Measurements from ENCODE around the gene PKN2. TPM values are rescaled to one million over a fixed set of nuclear protein-coding genes. Genes with fewer than 3 reads are reported as not detected.

Gene PKN2
- total RNA-seq, 1 experiment from 2014 or later = 74.1 TPM

DNA sequence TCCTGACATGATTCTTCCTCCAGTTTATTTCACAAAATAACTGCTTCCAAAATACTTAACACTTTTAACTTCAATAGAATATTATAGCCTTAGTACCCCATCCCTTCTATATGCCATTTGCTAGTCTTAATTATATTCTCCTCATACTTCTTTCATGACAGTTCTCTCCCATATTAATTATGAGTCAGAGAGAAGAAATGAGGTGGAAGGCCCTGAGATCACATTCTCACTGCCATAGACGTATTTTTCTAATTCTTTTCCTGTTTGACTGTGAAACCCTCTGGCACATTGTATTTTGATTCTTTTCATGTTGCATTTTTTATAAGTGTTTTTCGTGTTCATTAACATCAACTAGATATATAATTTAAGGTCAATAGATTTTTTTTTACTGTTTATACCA is 118.9 kb downstream of the PKN2 start:
- peaks cover 20% of the 10 kb centered on the region; the same call in 1 of the 2 replicates for H3K36me3 ChIP-seq (ENCODE audit: control insufficient read depth, insufficient read depth, low read length)
- no peak for DNase-seq (ENCODE audit: low read depth, low spot score)
- intact Hi-C loops (cut with micrococcal nuclease; ENCODE audit: unreplicated experiment) (loop anchor here (5.0 to 10.0 kb wide), 2 partner anchors 72 to 621 kb away; no protein-coding TSS in a partner anchor), in situ Hi-C loops (cut with HindIII; ENCODE audit: low pct_unique_long_range_greater_than_20kb, low sequenced_read_pairs) (no loop called here)
- no peaks in the 10 kb centered on the region for H3K9me3 ChIP-seq (ENCODE audit: control insufficient read depth, insufficient read depth, low read depth, low read length)
- TF ChIP-seq CTCF (IDR thresholded peaks at IDR 0.05) (no peak), REST (IDR thresholded peaks at IDR 0.05; ENCODE audit: insufficient read depth in 1 of 2, low read depth in 2 of 2, low read length in 1 of 2) (no peak)
- no peak overlapping the region for H3K4me3 ChIP-seq (ENCODE audit: low read depth in 2 of 2, low read length in 2 of 2)
- H3K27me3 ChIP-seq (ENCODE audit: control insufficient read depth, insufficient read depth, low read length) = no peaks in the 10 kb centered on the region
- no TSS peak for BruUV-seq (replicated peaks)
- no peaks in the 10 kb centered on the region for H3K4me1 ChIP-seq (ENCODE audit: control insufficient read depth, insufficient read depth, low read length)
- CTCF ChIA-PET = no interaction called here
- H3K27ac ChIP-seq (ENCODE audit: low read length) = no peak overlapping the region
- POLR2A ChIA-PET = no interaction called here
- no peak for ATAC-seq

GRCh38 chr1:88803444-88803843 is 119.4 kb downstream of the PKN2 start:
- ATAC-seq (no peak), DNase-seq (ENCODE audit: low read depth, low spot score) (no peak)
- POLR2A ChIA-PET = no interaction called here
- CTCF ChIA-PET = no interaction called here
- no TSS peak for BruUV-seq (replicated peaks)
- no peaks in the 10 kb centered on the region for H3K4me1 ChIP-seq (ENCODE audit: control insufficient read depth, insufficient read depth, low read length)
- no peaks in the 10 kb centered on the region for H3K27me3 ChIP-seq (ENCODE audit: control insufficient read depth, insufficient read depth, low read length)
- no peaks in the 10 kb centered on the region for H3K9me3 ChIP-seq (ENCODE audit: control insufficient read depth, insufficient read depth, low read depth, low read length)
- H3K4me3 ChIP-seq (ENCODE audit: low read depth in 2 of 2, low read length in 2 of 2) = no peak overlapping the region
- intact Hi-C loops (cut with micrococcal nuclease; ENCODE audit: unreplicated experiment) = loop anchor here (5.0 to 10.0 kb wide), 2 partner anchors 71 to 621 kb away; no protein-coding TSS in a partner anchor
- no peak overlapping the region for H3K27ac ChIP-seq (ENCODE audit: low read length)
- TF ChIP-seq REST (IDR thresholded peaks at IDR 0.05; ENCODE audit: insufficient read depth in 1 of 2, low read depth in 2 of 2, low read length in 1 of 2) = no peak
- TF ChIP-seq SIN3A (IDR thresholded peaks at IDR 0.05; ENCODE audit: borderline replicate concordance, insufficient read depth, low read depth, low read length) = no peak
- peaks cover 20% of the 10 kb centered on the region; the same call in 1 of the 2 replicates for H3K36me3 ChIP-seq (ENCODE audit: control insufficient read depth, insufficient read depth, low read length)
- in situ Hi-C loops (cut with HindIII; ENCODE audit: low pct_unique_long_range_greater_than_20kb, low sequenced_read_pairs) = no loop called here
